WTC11 (cell line): ENCODE data around the gene AQP7.
"Not testable (repeated sequence)": the region's sequence is repeated elsewhere in the genome, so short reads cannot be mapped to it uniquely, and the experiment has no call there.

Experiments used
- AR ChIP-seq: fragments of 250-450 bp; sonication (Bioruptor Pico); IDR thresholded peaks from 2 replicates; pipeline ENCODE4 v1.9.0; 2021; ENCODE audit warnings: mild to moderate bottlenecking
- FOXJ3 ChIP-seq: sonication (generic); formaldehyde crosslinking; IDR thresholded peaks from 2 replicates; pipeline ENCODE4 v1.9.0; 2021; ENCODE audit warnings: missing genetic modification reagents, mild to moderate bottlenecking, borderline replicate concordance
- HMGA2 ChIP-seq: fragments of 250-450 bp; sonication (Bioruptor Pico); IDR thresholded peaks from 2 replicates; pipeline ENCODE4 v1.4.0; 2021; ENCODE audit warnings: mild to moderate bottlenecking, moderate library complexity
- NR2C2 ChIP-seq: sonication (generic); formaldehyde crosslinking; IDR thresholded peaks from 2 replicates; pipeline ENCODE4 v1.8.0; 2022; ENCODE audit warnings: mild to moderate bottlenecking, missing genetic modification reagents
- SP1 ChIP-seq: sonication (generic); formaldehyde crosslinking; conservative IDR thresholded peaks from 2 replicates; pipeline ENCODE4 v1.8.1; 2022; ENCODE audit warnings: missing genetic modification reagents
- ZNF512 ChIP-seq: sonication (generic); formaldehyde crosslinking; IDR thresholded peaks from 2 replicates; pipeline ENCODE4 v1.8.1; 2022; ENCODE audit warnings: missing genetic modification reagents, borderline replicate concordance
- TF ChIP-seq, protein P1 (sequence below): fragments of 200-600 bp; IDR thresholded peaks from 2 replicates; pipeline ENCODE4 v1.8.0; 2022; ENCODE audit warnings: antibody characterized with exemption

DNA sequence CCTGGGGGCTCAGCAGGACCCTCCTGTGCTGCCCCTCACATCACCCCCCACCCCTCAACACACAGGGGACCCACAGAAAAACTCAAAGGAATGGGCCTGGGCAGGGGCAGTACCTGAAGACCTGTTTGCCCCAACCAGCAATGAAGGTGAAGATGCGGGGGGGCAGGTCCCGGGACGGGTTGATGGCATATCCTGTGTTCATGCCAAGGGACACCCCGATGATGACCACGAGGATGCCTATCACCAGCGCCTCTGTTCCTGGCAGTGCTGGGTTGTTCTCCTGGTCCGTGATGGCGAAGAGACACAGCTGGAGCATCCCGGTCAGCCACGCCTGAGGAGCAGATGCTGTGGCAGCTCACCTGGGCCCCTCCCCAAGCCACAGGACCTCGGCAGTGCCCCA is 16.8 kb downstream of the AQP7 start:
- TF ChIP-seq, protein P1, sequence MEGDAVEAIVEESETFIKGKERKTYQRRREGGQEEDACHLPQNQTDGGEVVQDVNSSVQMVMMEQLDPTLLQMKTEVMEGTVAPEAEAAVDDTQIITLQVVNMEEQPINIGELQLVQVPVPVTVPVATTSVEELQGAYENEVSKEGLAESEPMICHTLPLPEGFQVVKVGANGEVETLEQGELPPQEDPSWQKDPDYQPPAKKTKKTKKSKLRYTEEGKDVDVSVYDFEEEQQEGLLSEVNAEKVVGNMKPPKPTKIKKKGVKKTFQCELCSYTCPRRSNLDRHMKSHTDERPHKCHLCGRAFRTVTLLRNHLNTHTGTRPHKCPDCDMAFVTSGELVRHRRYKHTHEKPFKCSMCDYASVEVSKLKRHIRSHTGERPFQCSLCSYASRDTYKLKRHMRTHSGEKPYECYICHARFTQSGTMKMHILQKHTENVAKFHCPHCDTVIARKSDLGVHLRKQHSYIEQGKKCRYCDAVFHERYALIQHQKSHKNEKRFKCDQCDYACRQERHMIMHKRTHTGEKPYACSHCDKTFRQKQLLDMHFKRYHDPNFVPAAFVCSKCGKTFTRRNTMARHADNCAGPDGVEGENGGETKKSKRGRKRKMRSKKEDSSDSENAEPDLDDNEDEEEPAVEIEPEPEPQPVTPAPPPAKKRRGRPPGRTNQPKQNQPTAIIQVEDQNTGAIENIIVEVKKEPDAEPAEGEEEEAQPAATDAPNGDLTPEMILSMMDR: not testable (repeated sequence)
- not testable (repeated sequence) for TF ChIP-seq NR2C2 (CRISPR knock-in tag); SP1 (CRISPR knock-in tag); ZNF512; AR; FOXJ3; HMGA2 (CRISPR knock-in tag)
